Stomach smooth muscle (tissue), 2 donors: ENCODE measurements around the gene SELPLG.
"Not testable (repeated sequence)": the region's sequence is repeated elsewhere in the genome, so short reads cannot be mapped to it uniquely, and the experiment has no call there.

Source experiments
- H3K27ac ChIP-seq: one replicate; pipeline ENCODE4 v1.7.0; 2013; ENCODE audit warnings: mild to moderate bottlenecking, low read length, inconsistent platforms
- H3K27me3 ChIP-seq, 2 donors: one replicate each; pipeline ENCODE4 v1.7.0; 2013; ENCODE audit warnings: low read length in 2 of 2; ENCODE audit not compliant: insufficient read depth in 2 of 2, control insufficient read depth in 1 of 2
- H3K36me3 ChIP-seq, 2 donors: one replicate each; pipeline ENCODE4 v1.7.0; 2013; ENCODE audit warnings: low read length in 2 of 2; ENCODE audit not compliant: control insufficient read depth in 2 of 2, insufficient read depth in 2 of 2
- H3K4me1 ChIP-seq: one replicate; pipeline ENCODE4 v1.7.0; 2013; ENCODE audit warnings: low read length; ENCODE audit not compliant: control insufficient read depth, insufficient read depth
- H3K4me3 ChIP-seq, 2 donors: one replicate each; pipeline ENCODE4 v1.7.0; 2013; ENCODE audit warnings: low read length in 2 of 2
- H3K9ac ChIP-seq, 2 donors: one replicate each; pipeline ENCODE4 v1.7.0; 2013; ENCODE audit warnings: low read length in 2 of 2, mild to moderate bottlenecking in 1 of 2
- H3K9me3 ChIP-seq, 2 donors: one replicate each; pipeline ENCODE4 v1.7.0; 2013; ENCODE audit warnings: low read length in 2 of 2; ENCODE audit not compliant: control insufficient read depth in 2 of 2
- donor health status: healthy.
- donor health status: Pancreatic carcinoma.

Gene SELPLG

GRCh38 chr12:108575199-108575912, 58.3 kb downstream of the SELPLG start:
- Histone ChIP-seq H3K4me3 (no peak overlapping the region), H3K4me1 (no peaks in the 10 kb centered on the region), H3K27ac (no peak overlapping the region), H3K9me3 (no peaks in the 10 kb centered on the region), H3K36me3 (peaks cover 0 to 2% of the 10 kb centered on the region in 2 donors), H3K9ac (no peak overlapping the region), H3K27me3 (no peaks in the 10 kb centered on the region)

DNA sequence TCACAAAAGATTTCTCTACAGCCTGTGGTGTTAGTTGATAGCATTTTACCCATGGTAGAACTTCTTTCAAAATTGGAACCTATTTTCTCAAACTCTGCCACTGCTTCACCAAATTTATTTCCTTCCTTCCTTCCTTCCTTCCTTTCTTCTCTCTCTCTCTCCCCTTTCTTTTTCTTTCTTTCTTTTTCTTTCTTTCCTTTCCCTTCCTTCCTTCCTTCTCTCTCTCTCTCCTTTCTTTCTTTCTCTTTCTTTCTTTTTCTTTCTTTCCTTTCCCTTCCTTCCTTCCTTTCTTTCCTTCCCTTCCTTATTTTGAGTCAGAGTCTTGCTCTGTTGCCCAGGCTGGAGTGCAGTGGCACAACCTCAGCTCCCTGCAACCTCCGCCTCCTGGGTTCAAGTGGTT, 59.4 kb downstream of the SELPLG start:
- not testable (repeated sequence) for H3K4me3 ChIP-seq, H3K27me3 ChIP-seq, H3K9me3 ChIP-seq, H3K36me3 ChIP-seq, H3K4me1 ChIP-seq, H3K9ac ChIP-seq, H3K27ac ChIP-seq

GRCh38 chr12:108573317-108573716, 60.4 kb downstream of the SELPLG start:
- Histone ChIP-seq H3K27me3 (no peaks in the 10 kb centered on the region), H3K9me3 (no peaks in the 10 kb centered on the region), H3K4me3 (no peak overlapping the region), H3K36me3 (peaks cover 13% of the 10 kb centered on the region in 2 donors), H3K4me1 (peaks cover 1% of the 10 kb centered on the region), H3K27ac (no peak overlapping the region), H3K9ac (no peak overlapping the region)

DNA sequence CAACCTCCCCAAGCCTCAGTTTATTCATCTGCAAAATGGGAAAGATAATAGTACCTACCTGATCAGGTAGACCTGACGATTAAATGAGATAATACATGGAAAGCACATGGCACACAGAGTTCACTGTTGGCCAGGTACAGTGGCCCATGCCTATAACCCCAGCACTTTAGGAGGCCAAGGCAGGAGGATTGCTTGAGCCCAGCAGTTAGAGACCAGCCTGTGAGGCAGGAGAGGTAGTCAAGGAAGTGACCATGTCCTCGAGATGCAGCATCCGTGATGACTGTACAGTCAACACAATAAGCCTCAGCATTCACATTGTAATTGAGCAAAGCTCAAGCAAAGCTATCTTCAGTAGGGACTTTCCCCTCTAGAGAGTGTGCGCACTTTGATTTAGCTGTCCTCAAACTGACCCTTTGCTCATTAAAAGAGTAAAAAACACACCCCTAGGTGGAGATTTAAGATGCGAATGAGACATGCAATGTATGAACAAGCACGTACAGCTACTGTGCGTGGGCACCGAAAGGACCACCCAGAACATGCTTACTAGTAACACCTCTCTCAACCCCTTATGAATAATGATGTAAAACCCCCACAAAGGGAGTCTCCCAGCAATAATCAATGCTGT, 61.4 kb downstream of the SELPLG start:
- H3K4me3 ChIP-seq: no peak overlapping the region
- no peaks in the 10 kb centered on the region for H3K9me3 ChIP-seq
- no peaks in the 10 kb centered on the region for H3K27me3 ChIP-seq
- peaks cover 2% of the 10 kb centered on the region for H3K4me1 ChIP-seq
- H3K27ac ChIP-seq: no peak overlapping the region
- H3K36me3 ChIP-seq: peaks cover 20 to 22% of the 10 kb centered on the region in 2 donors
- no peak overlapping the region for H3K9ac ChIP-seq
